ENCODE results near the gene EPAS1. TPM values are rescaled to one million over a fixed set of nuclear protein-coding genes. Genes with fewer than 3 reads are reported as not detected.

Gene EPAS1
- polyA plus RNA-seq, 1 of the 3 experiments (the other 2 are of a cell fraction) = 69.2 TPM

DNA sequence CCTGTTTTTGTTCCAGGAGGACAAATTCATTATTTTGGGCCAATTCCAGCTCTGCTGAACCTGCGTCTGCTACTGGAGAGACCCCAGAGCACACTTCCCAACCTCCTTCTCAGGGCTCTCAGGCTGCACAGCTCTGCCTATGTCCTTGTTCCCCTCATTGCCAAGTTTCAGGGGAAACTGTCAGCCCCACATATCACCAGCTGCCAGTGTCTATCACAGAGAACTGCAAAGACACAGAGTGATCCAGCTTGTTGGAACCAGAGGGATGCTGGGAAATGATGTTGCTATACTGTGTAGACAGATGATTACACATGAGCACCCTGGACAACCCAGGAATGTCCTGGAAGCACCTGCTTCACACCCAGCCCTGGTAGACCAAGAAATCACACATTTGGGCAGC is 114.8 kb downstream of the EPAS1 start:
- 62% methylated on average over 1 of the region's 1 CpG for WGBS (ENCODE audit: low lambda C conversion rate)
- Histone ChIP-seq H3F3A (replicated peaks; ENCODE audit: insufficient read depth) (no peaks in the 10 kb centered on the region), H3K9me3 (peaks cover 17% of the 10 kb centered on the region), H3K79me2 (ENCODE audit: insufficient read depth) (no peaks in the 10 kb centered on the region), H3K4me2 (no peak overlapping the region), H3K4me1 (ENCODE audit: control insufficient read depth in 1 of 2, insufficient read depth in 2 of 2, low read depth in 1 of 2, low read length in 1 of 2) (peaks cover 0 to 3% of the 10 kb centered on the region in 2 experiments; a peak in 1 of 4 replicates), H3K27me3 (ENCODE audit: insufficient read depth) (no peaks in the 10 kb centered on the region), H3K4me3 (ENCODE audit: low read depth in 2 of 2, low read length in 1 of 2) (no peak overlapping the region), H3K36me3 (replicated peaks in 1 of 2; ENCODE audit: control insufficient read depth in 1 of 2, insufficient read depth in 2 of 2, low read length in 1 of 2) (no peaks in the 10 kb centered on the region), H4K20me1 (ENCODE audit: insufficient read depth) (no peaks in the 10 kb centered on the region), H3K27ac (ENCODE audit: low read depth in 2 of 2, low read length in 1 of 2) (no peak overlapping the region), H2AFZ (ENCODE audit: low read depth) (no peak overlapping the region), H3K9me2 (no peaks in the 10 kb centered on the region), H3K9ac (no peak overlapping the region)
- TF ChIP-seq RCOR1 (IDR thresholded peaks at IDR 0.05; ENCODE audit: low read length) (no peak), EZH2phosphoT487 (IDR thresholded peaks at IDR 0.05; ENCODE audit: borderline replicate concordance, low read depth) (no peak), EP300 (IDR thresholded peaks at IDR 0.05; ENCODE audit: borderline replicate concordance in 1 of 2, low read depth in 1 of 2, low read length in 1 of 2) (no peak), FOXM1 (IDR thresholded peaks at IDR 0.05; ENCODE audit: low read depth) (no peak), MXI1 (IDR thresholded peaks at IDR 0.05; ENCODE audit: low read depth, low read length) (no peak), TAF1 (IDR thresholded peaks at IDR 0.05; ENCODE audit: borderline replicate concordance, low read depth, low read length) (no peak), ELF1 (IDR thresholded peaks at IDR 0.05) (no peak), SIN3A (IDR thresholded peaks at IDR 0.05; ENCODE audit: borderline replicate concordance, low read depth, low read length) (no peak), FOXJ3 (CRISPR knock-in tag; IDR thresholded peaks at IDR 0.05) (no peak), TEAD4 (IDR thresholded peaks at IDR 0.05; ENCODE audit: borderline replicate concordance, insufficient read depth) (no peak), YY1 (IDR thresholded peaks at IDR 0.05; ENCODE audit: low read depth) (no peak), GATA2 (CRISPR knock-in tag; IDR thresholded peaks at IDR 0.05) (no peak), NRF1 (IDR thresholded peaks at IDR 0.05; ENCODE audit: low read depth, low read length) (no peak)
- TF ChIP-seq, protein P1, sequence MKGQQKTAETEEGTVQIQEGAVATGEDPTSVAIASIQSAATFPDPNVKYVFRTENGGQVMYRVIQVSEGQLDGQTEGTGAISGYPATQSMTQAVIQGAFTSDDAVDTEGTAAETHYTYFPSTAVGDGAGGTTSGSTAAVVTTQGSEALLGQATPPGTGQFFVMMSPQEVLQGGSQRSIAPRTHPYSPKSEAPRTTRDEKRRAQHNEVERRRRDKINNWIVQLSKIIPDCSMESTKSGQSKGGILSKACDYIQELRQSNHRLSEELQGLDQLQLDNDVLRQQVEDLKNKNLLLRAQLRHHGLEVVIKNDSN (IDR thresholded peaks at IDR 0.05; ENCODE audit: borderline replicate concordance, low read depth) = no peak
- TF ChIP-seq, protein P2, sequence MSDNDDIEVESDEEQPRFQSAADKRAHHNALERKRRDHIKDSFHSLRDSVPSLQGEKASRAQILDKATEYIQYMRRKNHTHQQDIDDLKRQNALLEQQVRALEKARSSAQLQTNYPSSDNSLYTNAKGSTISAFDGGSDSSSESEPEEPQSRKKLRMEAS (IDR thresholded peaks at IDR 0.05; ENCODE audit: low read depth) = no peak
- TF ChIP-seq, protein P3, sequence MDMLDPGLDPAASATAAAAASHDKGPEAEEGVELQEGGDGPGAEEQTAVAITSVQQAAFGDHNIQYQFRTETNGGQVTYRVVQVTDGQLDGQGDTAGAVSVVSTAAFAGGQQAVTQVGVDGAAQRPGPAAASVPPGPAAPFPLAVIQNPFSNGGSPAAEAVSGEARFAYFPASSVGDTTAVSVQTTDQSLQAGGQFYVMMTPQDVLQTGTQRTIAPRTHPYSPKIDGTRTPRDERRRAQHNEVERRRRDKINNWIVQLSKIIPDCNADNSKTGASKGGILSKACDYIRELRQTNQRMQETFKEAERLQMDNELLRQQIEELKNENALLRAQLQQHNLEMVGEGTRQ (IDR thresholded peaks at IDR 0.05; ENCODE audit: borderline replicate concordance, low read depth, low read length) = no peak
- ChIA-PET CTCF (interaction anchor here (1.3 to 3.4 kb wide), 3 partner anchors 11 to 401 kb away, joined by 4 to 10 read pairs (median 5); no protein-coding TSS in a partner anchor), POLR2A (interaction anchor here (0.9 kb wide), 1 partner anchor 17 kb away, joined by 3 read pairs; no protein-coding TSS in a partner anchor)
- no peak for DNase-seq

DNA sequence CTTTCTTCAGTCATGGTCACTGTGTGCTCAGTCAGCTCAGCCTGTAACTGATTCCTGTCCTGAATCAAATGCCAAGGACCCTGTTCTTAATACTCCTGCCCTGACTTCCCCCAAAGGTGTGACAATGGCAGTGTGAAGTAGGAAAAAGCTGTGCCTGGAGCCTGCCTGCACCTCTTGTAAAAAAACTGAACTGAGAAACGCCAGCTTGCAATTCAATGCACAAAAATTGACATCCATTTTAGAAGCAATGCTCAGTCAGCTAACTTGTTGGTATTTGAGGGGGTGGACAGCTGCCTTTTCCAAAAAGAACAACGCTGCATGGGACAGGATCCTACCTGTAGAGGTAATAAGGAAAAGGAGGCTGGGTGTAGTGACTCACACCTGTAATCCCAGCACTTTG is 115.9 kb downstream of the EPAS1 start:
- Histone ChIP-seq H3K9me2 (no peaks in the 10 kb centered on the region), H3K36me3 (replicated peaks in 1 of 2; ENCODE audit: control insufficient read depth in 1 of 2, insufficient read depth in 2 of 2, low read length in 1 of 2) (no peaks in the 10 kb centered on the region), H3K27ac (ENCODE audit: low read depth in 2 of 2, low read length in 1 of 2) (no peak overlapping the region), H3K27me3 (ENCODE audit: insufficient read depth) (no peaks in the 10 kb centered on the region), H3K4me2 (no peak overlapping the region), H3K4me1 (ENCODE audit: control insufficient read depth in 1 of 2, insufficient read depth in 2 of 2, low read depth in 1 of 2, low read length in 1 of 2) (peaks cover 0 to 3% of the 10 kb centered on the region in 2 experiments; a peak in 1 of 4 replicates), H3K9ac (no peak overlapping the region), H3K4me3 (ENCODE audit: low read depth in 2 of 2, low read length in 1 of 2) (no peak overlapping the region), H3K79me2 (ENCODE audit: insufficient read depth) (no peaks in the 10 kb centered on the region), H3K9me3 (peaks cover 27% of the 10 kb centered on the region), H2AFZ (ENCODE audit: low read depth) (no peak overlapping the region), H4K20me1 (ENCODE audit: insufficient read depth) (no peaks in the 10 kb centered on the region), H3F3A (replicated peaks; ENCODE audit: insufficient read depth) (no peaks in the 10 kb centered on the region)
- 72% methylated on average over 2 of the region's 2 CpGs for WGBS (ENCODE audit: low lambda C conversion rate)
- ChIA-PET CTCF (interaction anchor here (0.9 to 3.4 kb wide), 9 partner anchors 9 to 419 kb away, joined by 3 to 10 read pairs (median 3); no protein-coding TSS in a partner anchor), POLR2A (no interaction called here)
- DNase-seq = no peak
- TF ChIP-seq, protein P4, sequence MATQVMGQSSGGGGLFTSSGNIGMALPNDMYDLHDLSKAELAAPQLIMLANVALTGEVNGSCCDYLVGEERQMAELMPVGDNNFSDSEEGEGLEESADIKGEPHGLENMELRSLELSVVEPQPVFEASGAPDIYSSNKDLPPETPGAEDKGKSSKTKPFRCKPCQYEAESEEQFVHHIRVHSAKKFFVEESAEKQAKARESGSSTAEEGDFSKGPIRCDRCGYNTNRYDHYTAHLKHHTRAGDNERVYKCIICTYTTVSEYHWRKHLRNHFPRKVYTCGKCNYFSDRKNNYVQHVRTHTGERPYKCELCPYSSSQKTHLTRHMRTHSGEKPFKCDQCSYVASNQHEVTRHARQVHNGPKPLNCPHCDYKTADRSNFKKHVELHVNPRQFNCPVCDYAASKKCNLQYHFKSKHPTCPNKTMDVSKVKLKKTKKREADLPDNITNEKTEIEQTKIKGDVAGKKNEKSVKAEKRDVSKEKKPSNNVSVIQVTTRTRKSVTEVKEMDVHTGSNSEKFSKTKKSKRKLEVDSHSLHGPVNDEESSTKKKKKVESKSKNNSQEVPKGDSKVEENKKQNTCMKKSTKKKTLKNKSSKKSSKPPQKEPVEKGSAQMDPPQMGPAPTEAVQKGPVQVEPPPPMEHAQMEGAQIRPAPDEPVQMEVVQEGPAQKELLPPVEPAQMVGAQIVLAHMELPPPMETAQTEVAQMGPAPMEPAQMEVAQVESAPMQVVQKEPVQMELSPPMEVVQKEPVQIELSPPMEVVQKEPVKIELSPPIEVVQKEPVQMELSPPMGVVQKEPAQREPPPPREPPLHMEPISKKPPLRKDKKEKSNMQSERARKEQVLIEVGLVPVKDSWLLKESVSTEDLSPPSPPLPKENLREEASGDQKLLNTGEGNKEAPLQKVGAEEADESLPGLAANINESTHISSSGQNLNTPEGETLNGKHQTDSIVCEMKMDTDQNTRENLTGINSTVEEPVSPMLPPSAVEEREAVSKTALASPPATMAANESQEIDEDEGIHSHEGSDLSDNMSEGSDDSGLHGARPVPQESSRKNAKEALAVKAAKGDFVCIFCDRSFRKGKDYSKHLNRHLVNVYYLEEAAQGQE (IDR thresholded peaks at IDR 0.05; ENCODE audit: low read depth, low read length) = no peak
- TF ChIP-seq FOXJ3 (CRISPR knock-in tag; IDR thresholded peaks at IDR 0.05) = no peak
- TF ChIP-seq EZH2phosphoT487 (IDR thresholded peaks at IDR 0.05; ENCODE audit: borderline replicate concordance, low read depth) = no peak
- TF ChIP-seq RAD21 (IDR thresholded peaks at IDR 0.05; ENCODE audit: low read length) = no peak
- TF ChIP-seq CHD2 (IDR thresholded peaks at IDR 0.05; ENCODE audit: low read length, partially characterized antibody) = no peak
- TF ChIP-seq, protein P5, sequence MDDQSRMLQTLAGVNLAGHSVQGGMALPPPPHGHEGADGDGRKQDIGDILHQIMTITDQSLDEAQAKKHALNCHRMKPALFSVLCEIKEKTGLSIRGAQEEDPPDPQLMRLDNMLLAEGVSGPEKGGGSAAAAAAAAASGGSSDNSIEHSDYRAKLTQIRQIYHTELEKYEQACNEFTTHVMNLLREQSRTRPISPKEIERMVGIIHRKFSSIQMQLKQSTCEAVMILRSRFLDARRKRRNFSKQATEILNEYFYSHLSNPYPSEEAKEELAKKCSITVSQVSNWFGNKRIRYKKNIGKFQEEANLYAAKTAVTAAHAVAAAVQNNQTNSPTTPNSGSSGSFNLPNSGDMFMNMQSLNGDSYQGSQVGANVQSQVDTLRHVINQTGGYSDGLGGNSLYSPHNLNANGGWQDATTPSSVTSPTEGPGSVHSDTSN (IDR thresholded peaks at IDR 0.05) = no peak
- TF ChIP-seq POLR2AphosphoS5 (IDR thresholded peaks at IDR 0.05; ENCODE audit: low read depth, low read length) = no peak
- TF ChIP-seq NRF1 (IDR thresholded peaks at IDR 0.05; ENCODE audit: low read depth, low read length) = no peak
- TF ChIP-seq GATA2 (CRISPR knock-in tag; IDR thresholded peaks at IDR 0.05) = no peak
- TF ChIP-seq MEF2A (IDR thresholded peaks at IDR 0.05; ENCODE audit: borderline replicate concordance, low read depth) = no peak
- no peak for TF ChIP-seq SIN3A (IDR thresholded peaks at IDR 0.05; ENCODE audit: borderline replicate concordance, low read depth, low read length)
